CD4-positive, alpha-beta T cell treated with Interferon gamma for 1 hour (primary cell): Measurements from ENCODE around the gene TMEM132C.

Experiments used
- DNase-seq: peaks from one replicate; pipeline ENCODE4 v3.0.0-alpha.2; 2020

TMEM132C gene

GRCh38 chr12:128619263-128619662 lies 352.3 kb downstream of the TMEM132C start:
- DNase-seq: no peak

DNA sequence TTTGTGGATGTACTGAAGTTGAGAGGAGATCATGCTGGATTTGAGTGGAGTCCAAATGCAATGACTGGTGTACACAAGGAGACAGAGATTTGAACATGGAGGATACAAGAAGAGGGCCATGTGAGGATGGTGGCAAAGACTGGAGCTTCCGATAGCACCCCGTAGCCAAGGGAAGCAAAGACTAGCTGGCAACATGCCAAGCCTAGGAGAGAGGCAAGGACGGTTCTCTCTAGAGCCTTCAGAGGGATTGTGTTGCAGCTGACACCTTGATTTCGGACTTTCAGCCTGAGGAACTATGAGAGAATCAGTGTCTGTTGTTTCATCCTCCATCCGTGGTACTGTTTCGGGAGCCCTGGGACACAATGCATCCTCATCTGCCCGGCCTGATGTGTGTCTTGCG lies 354.3 kb downstream of the TMEM132C start:
- no peak for DNase-seq

DNA sequence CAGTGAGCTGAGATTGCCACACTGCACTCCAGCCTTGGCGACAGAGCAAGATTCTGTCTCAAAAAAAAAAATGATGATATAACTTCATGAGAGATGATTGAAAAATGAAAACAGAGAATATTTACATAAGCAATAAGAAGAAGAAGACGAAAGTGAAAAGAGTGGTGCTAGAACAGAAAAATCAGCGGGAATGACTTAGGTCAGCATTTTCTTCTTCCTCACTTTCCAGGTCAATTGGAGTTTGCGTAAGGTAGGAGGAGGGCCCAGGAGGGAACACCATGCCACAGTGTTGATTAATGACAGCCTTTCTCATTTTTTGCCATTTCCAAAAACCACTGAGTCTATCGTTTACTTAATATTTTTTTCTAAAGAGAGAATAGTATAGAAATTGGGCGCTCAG lies 356.8 kb downstream of the TMEM132C start:
- DNase-seq: no peak

DNA sequence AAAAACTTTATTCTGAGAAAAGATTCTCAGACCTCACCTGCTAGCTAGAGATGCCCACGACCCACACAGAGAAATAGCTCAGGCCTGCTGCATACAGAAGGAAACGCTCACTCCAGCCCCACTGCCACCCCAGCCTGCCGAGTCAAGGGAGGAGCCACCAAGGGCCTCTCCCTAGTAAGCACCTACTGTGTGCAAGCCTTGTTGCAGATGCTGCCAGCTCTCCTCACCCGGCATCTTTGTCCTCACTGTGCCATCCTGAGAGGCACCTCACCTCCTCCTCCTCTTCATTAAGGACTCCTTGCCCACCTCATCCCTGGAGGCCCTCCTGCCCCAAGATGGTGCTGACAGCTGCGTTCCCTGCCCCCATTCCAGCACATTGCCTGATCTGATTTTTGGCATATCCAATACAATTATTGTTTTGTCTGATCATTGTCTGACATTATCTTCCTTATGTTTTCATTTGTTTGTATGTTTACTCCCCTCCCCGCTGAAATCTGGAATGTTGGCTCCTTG lies 359.9 kb downstream of the TMEM132C start:
- DNase-seq: no peak

- DNase-seq: no peak
Measured at GRCh38 chr12:128627659-128628058, 360.7 kb downstream of the TMEM132C start.

DNA sequence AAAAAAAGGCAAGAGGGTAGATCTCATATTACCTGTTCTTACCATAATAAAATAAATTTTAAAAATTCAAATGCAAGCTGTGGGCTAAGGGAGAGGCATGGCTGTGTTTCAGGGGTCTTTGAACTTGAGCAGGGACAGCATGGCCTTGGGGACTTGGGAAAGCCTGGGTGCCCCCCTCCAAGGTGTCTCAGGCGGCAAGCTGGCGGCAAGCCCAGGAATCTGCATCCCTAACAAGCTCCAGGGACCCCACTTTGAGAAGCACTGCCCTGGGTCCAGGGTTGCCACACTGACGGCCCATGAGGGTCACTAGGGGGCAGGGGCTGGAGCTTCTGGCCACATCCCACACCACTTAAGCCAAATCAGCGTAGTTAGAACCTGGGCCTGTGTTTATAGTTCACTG lies 363.0 kb downstream of the TMEM132C start:
- no peak for DNase-seq

DNA sequence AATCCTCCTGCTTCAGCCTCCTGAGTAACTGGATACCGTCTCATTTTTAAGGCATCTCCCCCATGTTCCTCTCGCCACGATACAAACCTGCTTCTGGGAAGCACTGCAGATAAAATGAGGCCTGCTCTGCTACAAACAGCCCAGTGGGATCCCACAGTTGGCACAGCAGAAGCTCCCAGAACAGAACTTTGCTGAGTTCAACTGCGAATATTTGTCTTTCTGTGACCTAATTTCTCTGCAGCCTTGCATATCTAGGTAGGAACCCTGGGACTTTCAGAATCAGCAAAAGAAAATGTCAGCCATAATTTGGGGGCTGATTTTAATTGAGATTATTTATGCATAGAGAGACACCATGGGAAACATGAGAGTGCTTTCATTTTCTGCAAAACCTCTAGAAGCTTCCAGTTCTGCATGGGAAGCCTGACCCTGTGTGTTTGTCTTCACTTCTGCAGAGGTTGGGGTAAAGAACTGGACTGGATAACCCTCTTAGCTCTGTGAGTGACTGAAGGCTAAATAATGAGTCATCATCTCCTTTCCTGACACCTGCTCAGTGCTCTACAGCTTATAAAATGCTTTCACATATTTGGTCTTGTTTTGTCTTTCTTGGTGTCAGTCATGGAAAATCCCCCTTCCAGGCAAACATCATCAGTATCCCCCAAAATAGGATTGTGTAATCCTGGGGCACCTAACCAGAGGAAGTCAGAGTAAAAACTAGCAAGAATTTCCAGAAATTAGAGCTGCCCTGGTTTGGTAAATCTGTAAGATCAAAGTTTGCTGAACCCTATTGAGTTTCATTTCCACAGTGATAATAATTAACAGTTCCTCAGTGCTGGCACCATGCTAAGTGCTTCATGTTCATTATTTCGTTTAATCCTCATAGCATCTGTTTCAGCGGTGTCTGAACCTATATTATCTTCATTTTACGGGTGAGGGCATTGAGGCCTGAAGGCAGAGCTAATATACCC lies 371.0 kb downstream of the TMEM132C start:
- no peak for DNase-seq

- no peak for DNase-seq
Measured at GRCh38 chr12:128639089-128639488, 372.1 kb downstream of the TMEM132C start.

DNA sequence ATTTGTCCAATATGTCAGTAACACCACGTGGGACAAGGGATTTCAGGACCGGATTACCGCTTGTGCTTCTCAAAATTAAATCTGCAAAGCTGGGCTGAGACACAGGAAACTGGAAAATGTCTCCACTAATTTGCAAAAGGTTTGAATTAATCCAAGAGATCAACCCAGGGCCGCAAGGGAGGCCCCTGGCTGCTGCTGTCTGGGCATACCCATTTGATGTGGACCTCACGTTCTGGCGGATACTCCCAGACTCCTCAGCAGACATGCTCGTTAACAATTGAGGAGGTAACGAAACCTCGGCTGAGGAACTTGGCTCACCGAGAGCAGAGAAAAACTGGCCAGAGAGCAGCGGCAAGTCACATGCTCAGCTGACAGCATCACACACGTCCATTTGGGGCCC lies 376.2 kb downstream of the TMEM132C start:
- DNase-seq: no peak

DNA sequence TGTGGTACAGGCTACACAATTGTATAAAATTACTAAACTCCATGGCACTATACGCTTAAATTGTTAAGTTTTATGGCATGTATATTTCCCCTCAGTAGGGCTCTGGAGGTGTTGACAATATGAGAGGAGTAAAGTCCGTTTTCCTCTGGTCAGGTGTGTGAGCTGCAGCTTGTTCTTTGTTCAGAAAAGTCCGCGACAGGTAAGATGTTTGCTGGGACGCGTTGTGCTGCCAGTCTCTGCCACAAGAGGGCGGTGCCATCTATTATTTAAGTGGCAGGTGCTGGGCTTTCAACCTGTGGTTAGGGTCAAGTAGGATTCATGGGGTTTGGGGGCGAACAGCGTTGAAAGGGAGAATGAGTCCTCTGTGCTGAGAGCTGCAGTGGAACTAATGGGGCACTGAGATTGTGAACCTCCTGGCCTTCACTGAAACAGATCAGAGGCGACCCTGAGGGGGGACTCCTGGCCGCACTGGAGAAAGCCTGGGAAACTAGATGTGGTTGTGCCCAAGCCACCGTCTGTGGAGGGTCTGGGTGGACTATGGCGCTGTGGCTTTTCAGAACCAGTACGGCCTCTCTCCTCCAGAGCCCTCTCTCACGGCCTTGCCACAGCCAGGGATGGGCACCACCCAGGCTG lies 377.8 kb downstream of the TMEM132C start:
- DNase-seq: no peak

DNA sequence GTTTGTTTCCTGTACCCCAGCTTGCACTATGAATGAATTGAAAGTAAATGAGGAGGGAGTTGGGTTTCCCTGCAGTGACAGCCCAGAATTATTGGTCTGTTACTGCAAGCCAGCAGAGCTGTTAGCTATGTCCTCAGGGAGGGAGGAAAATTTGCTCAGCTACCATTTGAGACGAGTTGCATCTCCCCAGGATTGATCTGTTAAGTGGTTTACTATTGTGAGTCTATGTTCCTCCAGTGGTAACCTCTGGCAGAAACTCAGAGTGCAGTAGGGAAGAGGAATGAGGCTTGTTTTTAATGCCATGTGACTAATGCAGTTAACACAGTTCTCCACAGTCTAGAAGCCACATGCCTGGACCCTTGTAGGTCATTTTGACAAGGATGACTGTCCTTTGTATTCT lies 382.9 kb downstream of the TMEM132C start:
- no peak for DNase-seq

GRCh38 chr12:128652136-128652751 lies 385.3 kb downstream of the TMEM132C start:
- no peak for DNase-seq

DNA sequence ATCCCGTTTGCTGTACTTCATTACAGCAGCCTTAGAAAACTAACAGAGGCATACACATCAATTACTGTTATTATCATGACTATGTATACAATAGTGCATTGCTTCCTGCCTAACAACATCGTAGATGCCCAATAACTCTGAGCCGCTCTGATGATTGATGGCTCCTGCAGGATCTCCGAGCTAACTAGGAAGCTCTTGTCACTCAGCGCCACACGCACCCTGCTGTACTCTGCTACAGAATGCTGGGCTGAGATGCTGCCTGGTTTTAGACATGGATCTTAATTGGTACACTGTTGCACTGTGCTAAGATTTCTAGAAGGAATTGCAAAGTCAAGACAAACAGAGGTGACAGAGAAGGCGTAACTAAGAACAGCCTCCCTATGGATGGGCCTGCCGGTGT lies 387.5 kb downstream of the TMEM132C start:
- no peak for DNase-seq

GRCh38 chr12:128657378-128657777 lies 390.4 kb downstream of the TMEM132C start:
- no peak for DNase-seq

DNA sequence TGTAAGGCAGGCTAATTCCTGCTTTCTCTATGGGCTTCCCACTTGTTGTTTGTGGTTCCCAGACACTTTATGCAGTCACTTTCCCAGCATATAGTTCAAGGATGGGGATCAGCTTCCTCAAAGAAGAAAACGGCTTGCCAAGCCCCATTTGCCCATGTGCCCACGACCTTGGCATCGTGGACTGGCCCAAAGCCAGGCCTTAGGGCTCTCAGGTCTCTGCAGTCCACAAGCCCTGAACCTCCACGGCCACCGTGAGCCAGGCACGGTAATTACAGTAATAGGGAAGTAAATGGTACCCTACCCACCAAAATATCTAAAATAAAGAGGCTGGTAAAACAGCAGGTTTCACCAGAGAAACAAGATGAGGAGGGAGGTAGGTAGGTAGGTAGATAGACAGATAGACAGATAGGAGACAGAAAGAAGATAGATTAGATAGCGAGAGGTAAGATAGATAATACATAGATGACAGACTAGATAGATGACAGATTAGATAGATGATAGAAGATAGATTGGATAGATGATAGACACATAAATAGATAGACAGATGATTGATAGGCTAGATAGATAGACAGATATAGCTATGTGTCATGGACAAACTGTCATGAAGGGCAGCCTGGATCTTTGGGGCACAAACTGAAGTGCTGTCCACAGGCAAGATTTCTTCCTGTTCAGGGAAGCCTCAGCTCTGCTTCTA lies 393.7 kb downstream of the TMEM132C start:
- DNase-seq: no peak

GRCh38 chr12:128661226-128661569 lies 394.2 kb downstream of the TMEM132C start:
- no peak for DNase-seq

DNA sequence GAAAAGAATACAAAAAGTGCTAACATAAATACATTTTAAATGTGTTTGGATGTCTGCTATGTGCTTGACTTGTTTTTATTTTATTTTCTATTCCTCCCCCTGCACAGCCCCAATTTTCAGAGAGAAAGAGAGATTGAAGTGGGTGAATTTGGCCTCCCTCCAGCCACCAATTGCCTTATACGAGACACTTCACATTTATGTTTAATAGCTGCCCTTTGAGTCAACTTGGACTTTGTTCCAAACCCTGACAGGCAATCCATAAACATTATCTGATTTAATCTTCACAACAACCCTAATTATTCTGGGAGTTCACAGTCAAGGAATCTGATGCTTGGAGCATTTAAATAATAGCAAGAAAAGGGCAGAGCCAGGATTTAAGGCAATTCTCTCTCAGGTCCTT lies 395.1 kb downstream of the TMEM132C start:
- DNase-seq: no peak

GRCh38 chr12:128664501-128664900 lies 397.5 kb downstream of the TMEM132C start:
- no peak for DNase-seq

DNA sequence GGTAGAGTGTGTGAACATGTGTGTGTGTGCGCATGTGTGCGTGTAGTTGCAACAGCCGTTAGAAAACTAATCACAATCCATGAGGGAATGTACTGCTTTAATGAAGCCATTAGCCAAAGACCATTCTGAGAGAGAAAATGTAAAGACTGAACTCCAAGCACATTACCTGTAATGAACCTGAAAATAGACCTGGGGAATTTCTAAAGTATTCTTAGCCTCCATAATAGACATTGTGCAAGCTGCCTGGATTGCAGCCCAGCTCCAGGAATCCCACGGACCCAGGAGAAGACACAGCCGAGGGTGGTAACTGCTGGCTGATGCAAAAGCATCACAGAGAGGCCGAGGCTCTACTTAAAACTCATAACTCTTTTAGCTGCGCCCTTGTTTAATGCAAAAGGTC lies 400.2 kb downstream of the TMEM132C start:
- DNase-seq: no peak

- no peak for DNase-seq
Measured at GRCh38 chr12:128671528-128672042, 404.6 kb downstream of the TMEM132C start.

- no peak for DNase-seq
Measured at GRCh38 chr12:128672428-128672827, 405.5 kb downstream of the TMEM132C start.

- DNase-seq: no peak
Measured at GRCh38 chr12:128672893-128673292, 405.9 kb downstream of the TMEM132C start.

DNA sequence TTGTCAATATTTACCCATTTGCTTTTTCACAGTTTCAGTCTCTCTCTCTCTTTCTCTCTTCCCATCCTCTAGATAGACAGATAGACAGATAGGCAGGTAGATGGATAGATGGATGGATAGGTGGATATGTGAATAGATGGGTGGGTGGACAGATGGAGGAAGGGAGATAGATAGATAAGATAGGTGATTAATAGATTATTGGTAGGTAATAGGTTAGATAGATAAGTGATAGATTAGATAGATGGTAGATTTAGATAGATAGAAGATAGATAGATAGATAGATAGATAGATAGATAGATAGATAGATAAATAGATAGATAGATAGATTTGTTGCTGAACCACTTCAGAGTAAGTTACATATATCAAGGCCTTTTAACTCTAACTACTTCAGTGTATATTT lies 408.6 kb downstream of the TMEM132C start:
- DNase-seq: no peak
